Endothelial cell of umbilical vein (primary cell): ENCODE results near the gene LRCH2. TPM values are rescaled to one million over a fixed set of nuclear protein-coding genes. Genes with fewer than 3 reads are reported as not detected.

ENCODE experiments used
- BruUV-seq: library from RNA; stranded (reverse); fragments of 400-500 nt; replicated peaks from 2 replicates; lab custom pipeline; 2021; lab: Mats Ljungman, UMichigan
- CTCF ChIA-PET: fragments of 300-600, 350-600 bp; sonication (Branson Sonifier 250); formaldehyde crosslinking; loops from one replicate; lab custom pipeline; 2021; ENCODE audit warnings: antibody characterized with exemption, inconsistent platforms; lab: Charles Lee
- POLR2A ChIA-PET: fragments of 300-600, 350-600 bp; sonication (Branson Sonifier 250); formaldehyde crosslinking; loops from one replicate; lab custom pipeline; 2021; ENCODE audit warnings: antibody characterized with exemption, inconsistent platforms; lab: Charles Lee
- DNase-seq: peaks from one replicate; pipeline ENCODE4 v3.0.0-alpha.2; 2011; ENCODE audit warnings: low read depth, low spot score
- FAIRE-seq: peaks from 2 replicates; lab custom pipeline; 2011; peaks lifted over from hg19 to GRCh38; lab: Jason Lieb, UNC
- H2AFZ ChIP-seq: 2 replicates; pipeline ENCODE4 v1.6.0; 2012; ENCODE audit warnings: low read depth, low read length, control low read depth, inconsistent platforms
- H3K27ac ChIP-seq: 2 replicates; pipeline ENCODE4 v1.5.1; 2011; ENCODE audit warnings: low read depth, mild to moderate bottlenecking, control low read depth, low read length, moderate library complexity; ENCODE audit not compliant: insufficient read depth
- H3K27me3 ChIP-seq, 2 experiments: 2 replicates each; pipeline versions ENCODE4 v1.6.0 to v1.6.1; 2011; ENCODE audit warnings: low read length in 2 of 2, mixed read lengths in 1 of 2; ENCODE audit not compliant: control insufficient read depth in 2 of 2, insufficient read depth in 2 of 2
- H3K36me3 ChIP-seq, 2 experiments: 2 replicates in 1 of 2; 3 replicates in 1 of 2; pipeline ENCODE4 v1.5.1; 2011; ENCODE audit warnings: low read length in 2 of 2, mild to moderate bottlenecking in 1 of 2, moderate library complexity in 1 of 2; ENCODE audit not compliant: control insufficient read depth in 2 of 2, insufficient read depth in 2 of 2; ENCODE audit errors: extremely low read depth in 1 of 2
- H3K4me1 ChIP-seq: 3 replicates; pipeline ENCODE4 v1.5.1; 2011; ENCODE audit warnings: mild to moderate bottlenecking, low read length; ENCODE audit not compliant: control insufficient read depth, insufficient read depth; ENCODE audit errors: extremely low read depth
- H3K4me2 ChIP-seq: 2 replicates; pipeline ENCODE4 v1.6.1; 2011; ENCODE audit warnings: low read length, control low read depth, mixed read lengths; ENCODE audit not compliant: insufficient read depth
- H3K4me3 ChIP-seq, 3 experiments: fragments of 200-600 bp in 1 of 3; sonication (generic), shearing (Covaris generic) in 1 of 3; replicated peaks in 1 of 3; 2 replicates each; pipeline ENCODE4 v1.5.1; 2011 to 2016; ENCODE audit warnings: control low read depth in 3 of 3, low read length in 3 of 3, mild to moderate bottlenecking in 2 of 3, inconsistent platforms in 1 of 3, low read depth in 1 of 3, moderate library complexity in 1 of 3; ENCODE audit not compliant: insufficient read depth in 1 of 3
- H3K79me2 ChIP-seq: 2 replicates; pipeline ENCODE4 v1.6.0; 2012; ENCODE audit warnings: low read length, inconsistent platforms; ENCODE audit not compliant: control insufficient read depth, insufficient read depth
- H3K9ac ChIP-seq: replicated peaks from 2 replicates; pipeline ENCODE3; 2011; ENCODE audit warnings: low read length, control low read depth; ENCODE audit not compliant: insufficient read depth; ENCODE audit errors: extremely low read depth
- H3K9me1 ChIP-seq: replicated peaks from 3 replicates; pipeline ENCODE4 v1.6.0; 2011; ENCODE audit warnings: mild to moderate bottlenecking, low read length; ENCODE audit not compliant: control insufficient read depth, insufficient read depth; ENCODE audit errors: extremely low read depth
- H3K9me3 ChIP-seq: replicated peaks from 2 replicates; pipeline ENCODE4 v1.5.1; 2012; ENCODE audit warnings: low read length, inconsistent platforms; ENCODE audit not compliant: control insufficient read depth, insufficient read depth
- H4K20me1 ChIP-seq: replicated peaks from 2 replicates; pipeline ENCODE3; 2011; ENCODE audit warnings: mild to moderate bottlenecking, low read length; ENCODE audit not compliant: control insufficient read depth, insufficient read depth; ENCODE audit errors: extremely low read depth
- CTCF ChIP-seq, 2 donors: IDR thresholded peaks; 1 replicate in 1 of 2; 2 replicates in 1 of 2; pipeline ENCODE4 v1.5.1; 2011; ENCODE audit warnings: low read length in 2 of 2, mild to moderate bottlenecking in 2 of 2, moderate library complexity in 2 of 2, control low read depth in 1 of 2, inconsistent platforms in 1 of 2, low read depth in 1 of 2; ENCODE audit not compliant: insufficient read depth in 1 of 2; ENCODE audit errors: extremely low read depth in 1 of 2
- EZH2 ChIP-seq: IDR thresholded peaks from 2 replicates; pipeline ENCODE4 v1.6.1; 2012; ENCODE audit warnings: borderline replicate concordance, low read depth, mild to moderate bottlenecking, moderate library complexity, low read length, inconsistent platforms; ENCODE audit not compliant: severe bottlenecking
- FOS ChIP-seq: IDR thresholded peaks from 2 replicates; pipeline ENCODE4 v1.6.1; 2011; ENCODE audit warnings: mild to moderate bottlenecking, low read length, moderate library complexity, borderline replicate concordance; ENCODE audit not compliant: insufficient read depth
- GATA2 ChIP-seq: IDR thresholded peaks from 2 replicates; pipeline ENCODE4 v1.7.0; 2011; ENCODE audit warnings: low read depth, mild to moderate bottlenecking, moderate library complexity, mixed read lengths, low read length; ENCODE audit not compliant: insufficient read length, insufficient read depth
- JUN ChIP-seq: IDR thresholded peaks from 2 replicates; pipeline ENCODE4 v1.6.1; 2011; ENCODE audit warnings: borderline replicate concordance, low read depth; ENCODE audit not compliant: insufficient read length, insufficient read depth
- MAX ChIP-seq: IDR thresholded peaks from 2 replicates; pipeline ENCODE4 v1.6.1; 2011; ENCODE audit not compliant: insufficient read depth, insufficient read length
- MYC ChIP-seq: IDR thresholded peaks from one replicate; pipeline ENCODE4 v1.6.1; 2011; ENCODE audit warnings: mild to moderate bottlenecking, low read depth, low read length
- POLR2A ChIP-seq: IDR thresholded peaks from 2 replicates; pipeline ENCODE4 v1.6.1; 2012; ENCODE audit warnings: low read depth, mild to moderate bottlenecking, control low read depth, low read length
- dilution Hi-C: fragments of 300-500 bp; cut with MboI; formaldehyde crosslinking; loops from one replicate; pipeline ENCODE4 v1.15.0; 2019; ENCODE audit warnings: low sequenced_read_pairs; ENCODE audit not compliant: extremely low pct_ligation_motif_present
- intact Hi-C: fragments of 100-400 bp; cut with micrococcal nuclease; formaldehyde crosslinking; loops from one replicate; pipeline ENCODE4 v1.10.0; 2022
- polyA plus RNA-seq, 4 experiments: library from polyadenylated mRNA; depleted of rRNA in 3 of 4; stranded (reverse) in 3 of 4; unstranded in 1 of 4; fragments of >200 nt; gene quantifications; 2 replicates each; pipeline versions ENCODE4 v1.2.1 to v1.2.3, GENCODE V29; 2011 to 2012; ENCODE audit warnings: missing spikeins in 1 of 4
- total RNA-seq: library from RNA; stranded (reverse); gene quantifications from 2 replicates; pipeline ENCODE4 v1.2.3, GENCODE V29; 2021

Gene LRCH2
- total and polyA plus RNA-seq, 2 donors (not counting 3 experiments of a cell fraction or from before 2014, with no cell fraction given): 1.1 to 4.6 TPM

- Histone ChIP-seq H3K79me2 (no peaks in the 10 kb centered on the region), H3K27me3 (no peaks in the 10 kb centered on the region), H3K9ac (no peak overlapping the region), H3K4me2 (no peak overlapping the region), H2AFZ (no peak overlapping the region), H3K36me3 (no peaks in the 10 kb centered on the region), H3K9me3 (no peaks in the 10 kb centered on the region), H3K9me1 (no peaks in the 10 kb centered on the region), H3K4me1 (no peaks in the 10 kb centered on the region), H3K4me3 (no peak overlapping the region), H4K20me1 (no peaks in the 10 kb centered on the region), H3K27ac (no peak overlapping the region)
- FAIRE-seq (no peak), DNase-seq (no peak)
- POLR2A ChIA-PET: no interaction called here
- TF ChIP-seq EZH2 (no peak), CTCF (IDR thresholded peaks at IDR 0.05; ENCODE audit: extremely low read depth in 1 of 2, insufficient read depth in 1 of 2, low read depth in 1 of 2, low read length in 2 of 2) (no peak), POLR2A (no peak), JUN (no peak), FOS (no peak), MAX (no peak), MYC (no peak), GATA2 (no peak)
- BruUV-seq: no TSS peak
- intact Hi-C loops: no loop called here
- CTCF ChIA-PET: no interaction called here
- dilution Hi-C loops: no loop called here
These were observed 166.1 kb downstream of the LRCH2 start for GRCh38 chrX:115067812-115068211.
